ENCODE measurements around the gene NCK1.

DNA sequence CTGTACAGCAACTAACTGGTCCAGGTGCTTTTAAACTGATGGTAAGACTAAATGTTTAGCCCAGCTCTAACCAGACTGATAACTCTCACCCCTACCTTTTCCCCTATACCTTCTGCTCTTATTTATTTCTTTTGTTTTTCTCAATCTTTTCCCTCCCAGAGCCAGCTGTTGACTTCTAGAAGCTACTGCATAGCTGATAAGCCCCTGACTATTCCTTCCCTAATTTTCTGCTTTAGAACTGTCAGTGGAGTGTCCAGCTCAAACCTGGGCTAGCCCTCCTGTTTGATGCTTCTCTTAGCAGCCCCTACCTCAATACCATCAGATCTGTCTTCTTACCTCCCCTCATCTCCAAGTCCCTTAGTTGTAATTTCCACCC lies 22.5 kb upstream of the NCK1 start:
- TF ChIP-seq CTCF (IDR thresholded peaks at IDR 0.05) (no peak), POLR2A (IDR thresholded peaks at IDR 0.05) (no peak)
